Sigmoid colon (tissue), 7 donors: ENCODE results near the gene SZT2. TPM values are rescaled to one million over a fixed set of nuclear protein-coding genes. Genes with fewer than 3 reads are reported as not detected.

Experiments used
- DNase-seq: peaks from one replicate; pipeline ENCODE4 v3.0.0-alpha.2; 2019
- H3K27ac ChIP-seq, 4 donors: fragments of 200-600 bp; sonication (generic); one replicate each; pipeline ENCODE4 v1.5.1; 2016 to 2019; ENCODE audit warnings: mild to moderate bottlenecking in 1 of 4
- H3K27me3 ChIP-seq, 3 donors: fragments of 200-600 bp; sonication (generic); one replicate each; pipeline ENCODE4 v1.5.1; 2019; ENCODE audit warnings: mild to moderate bottlenecking in 1 of 3
- H3K36me3 ChIP-seq, 4 donors: fragments of 200-600 bp; sonication (generic); one replicate each; pipeline ENCODE4 v1.5.1; 2016 to 2019
- H3K4me1 ChIP-seq, 4 donors: fragments of 200-600 bp; sonication (generic); one replicate each; pipeline ENCODE4 v1.5.1; 2017 to 2019
- H3K4me3 ChIP-seq, 4 donors: fragments of 200-600 bp; sonication (generic); one replicate each; pipeline ENCODE4 v1.5.1; 2017 to 2019; ENCODE audit warnings: mild to moderate bottlenecking in 2 of 4, moderate library complexity in 1 of 4
- H3K9me3 ChIP-seq, 4 donors: fragments of 200-600 bp in 3 of 4; sonication (generic) in 3 of 4; one replicate each; pipeline versions ENCODE4 v1.5.1 to v1.6.1; 2013 to 2019
- EP300 ChIP-seq, 4 donors: sonication (generic); formaldehyde crosslinking; IDR thresholded peaks; one replicate each; pipeline ENCODE4 v1.6.1; 2017; ENCODE audit warnings: antibody characterized with exemption in 4 of 4
- POLR2A ChIP-seq, 2 donors: fragments of 450-650 bp; IDR thresholded peaks; one replicate each; pipeline ENCODE4 v1.6.1; 2016; ENCODE audit warnings: antibody characterized with exemption in 2 of 2, mild to moderate bottlenecking in 2 of 2, moderate library complexity in 2 of 2
- POLR2AphosphoS5 ChIP-seq, 4 donors: sonication (generic); formaldehyde crosslinking; IDR thresholded peaks; one replicate each; pipeline ENCODE4 v1.6.1; 2017; ENCODE audit warnings: antibody characterized with exemption in 4 of 4
- WGBS, 2 donors: extraction: QIAGEN DNeasy Blood & Tissue Kit; methylation state at CpG; one replicate each; pipeline ENCODE4 v1.1.7; 2013; 5-methylcytosine and 5-hydroxymethylcytosine counted together
- intact Hi-C: fragments of 100-400 bp; cut with DNase I; formaldehyde crosslinking; loops from one replicate; pipeline ENCODE4 v1.15.1; 2023
- polyA plus RNA-seq, 3 donors: library from polyadenylated mRNA; stranded (reverse); fragments of 200-250 nt; gene quantifications; one replicate each; pipeline ENCODE4 v1.2.3, GENCODE V29; 2013
- total RNA-seq, 4 donors: library from RNA; depleted of rRNA; stranded (reverse); fragments of >200 nt; gene quantifications; one replicate each; pipeline ENCODE4 v1.1.0, GENCODE V29; 2016
- TF ChIP-seq, protein P1 (sequence below), 4 experiments: fragments of 450-650 bp in 3 of 4; fragments of 200-600 bp in 1 of 4; IDR thresholded peaks; one replicate each; pipeline ENCODE4 v1.5.1; 2016 to 2019; ENCODE audit warnings: antibody characterized with exemption in 4 of 4, mild to moderate bottlenecking in 3 of 4, moderate library complexity in 2 of 4
- donor health status: healthy with polysubstance abuse.
- donor health status: Bipolar disorder and iron deficiency.
- donor health status: healthy.

The SZT2 gene
- total and polyA plus RNA-seq, 7 donors, result 4.6 to 47.4 (median 19.3) TPM

DNA sequence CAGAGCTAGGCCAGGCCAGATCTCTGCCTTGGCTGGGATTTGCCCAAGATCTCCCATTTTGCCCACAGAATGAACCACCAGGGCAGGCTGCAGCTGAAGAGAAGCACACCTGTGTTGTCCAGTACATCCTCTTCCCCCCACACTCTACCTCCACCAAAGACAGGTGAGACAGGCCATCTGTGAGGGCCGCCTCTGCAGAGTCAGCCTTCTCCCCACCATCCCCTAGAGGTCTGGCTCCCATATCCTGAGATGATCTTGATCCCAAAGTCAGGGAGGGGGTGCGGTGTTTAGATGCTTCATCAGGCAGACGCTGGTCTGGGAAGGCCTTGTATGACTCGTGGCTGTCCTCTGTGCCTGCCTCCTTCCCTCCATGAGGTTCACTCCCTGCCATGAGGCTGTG is 35.3 kb downstream of the SZT2 start:
- no peak for DNase-seq
- TF ChIP-seq POLR2A (IDR thresholded peaks at IDR 0.05) (no peak), POLR2AphosphoS5 (IDR thresholded peaks at IDR 0.05) (no peak), EP300 (IDR thresholded peaks at IDR 0.05) (no peak)
- TF ChIP-seq, protein P1, sequence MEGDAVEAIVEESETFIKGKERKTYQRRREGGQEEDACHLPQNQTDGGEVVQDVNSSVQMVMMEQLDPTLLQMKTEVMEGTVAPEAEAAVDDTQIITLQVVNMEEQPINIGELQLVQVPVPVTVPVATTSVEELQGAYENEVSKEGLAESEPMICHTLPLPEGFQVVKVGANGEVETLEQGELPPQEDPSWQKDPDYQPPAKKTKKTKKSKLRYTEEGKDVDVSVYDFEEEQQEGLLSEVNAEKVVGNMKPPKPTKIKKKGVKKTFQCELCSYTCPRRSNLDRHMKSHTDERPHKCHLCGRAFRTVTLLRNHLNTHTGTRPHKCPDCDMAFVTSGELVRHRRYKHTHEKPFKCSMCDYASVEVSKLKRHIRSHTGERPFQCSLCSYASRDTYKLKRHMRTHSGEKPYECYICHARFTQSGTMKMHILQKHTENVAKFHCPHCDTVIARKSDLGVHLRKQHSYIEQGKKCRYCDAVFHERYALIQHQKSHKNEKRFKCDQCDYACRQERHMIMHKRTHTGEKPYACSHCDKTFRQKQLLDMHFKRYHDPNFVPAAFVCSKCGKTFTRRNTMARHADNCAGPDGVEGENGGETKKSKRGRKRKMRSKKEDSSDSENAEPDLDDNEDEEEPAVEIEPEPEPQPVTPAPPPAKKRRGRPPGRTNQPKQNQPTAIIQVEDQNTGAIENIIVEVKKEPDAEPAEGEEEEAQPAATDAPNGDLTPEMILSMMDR (IDR thresholded peaks at IDR 0.05), result no peak
- 92 to 94% methylated on average over 4 of the region's 4 CpGs for WGBS, 2 donors
- Histone ChIP-seq H3K4me1 (no peaks in the 10 kb centered on the region), H3K27me3 (no peaks in the 10 kb centered on the region), H3K36me3 (peaks cover 68 to 98% (median 90%) of the 10 kb centered on the region in 4 donors), H3K27ac (no peak overlapping the region), H3K9me3 (no peaks in the 10 kb centered on the region), H3K4me3 (no peak overlapping the region)
- intact Hi-C loops, result no loop called here

DNA sequence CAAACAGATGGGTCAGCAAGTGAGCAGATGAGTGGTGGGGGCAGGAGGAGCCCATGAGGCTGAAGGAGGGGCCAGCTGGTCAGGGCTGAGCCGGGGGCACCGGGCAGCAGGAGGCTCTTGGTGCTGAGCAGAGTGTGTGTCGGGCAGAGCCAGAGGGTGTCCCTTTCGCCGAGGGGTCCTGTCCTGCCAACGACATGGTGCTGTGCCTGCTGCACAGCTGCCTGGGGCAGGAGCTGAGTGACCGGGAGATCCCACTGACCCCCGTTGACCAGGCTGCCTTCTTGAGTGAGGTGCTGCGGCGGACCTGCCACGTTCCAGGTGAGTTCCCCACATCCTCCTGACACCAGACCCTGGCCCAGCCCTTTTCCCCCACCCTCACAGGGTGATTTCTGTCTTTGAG is 36.5 kb downstream of the SZT2 start:
- Histone ChIP-seq H3K4me1 (no peaks in the 10 kb centered on the region), H3K9me3 (no peaks in the 10 kb centered on the region), H3K4me3 (no peak overlapping the region), H3K36me3 (peaks cover 68 to 98% (median 90%) of the 10 kb centered on the region in 4 donors), H3K27ac (no peak overlapping the region), H3K27me3 (no peaks in the 10 kb centered on the region)
- intact Hi-C loops, result no loop called here
- DNase-seq, result no peak
- 91 to 92% methylated on average over 11 of the region's 11 CpGs for WGBS, 2 donors
- TF ChIP-seq EP300 (IDR thresholded peaks at IDR 0.05) (no peak), POLR2AphosphoS5 (IDR thresholded peaks at IDR 0.05) (no peak), POLR2A (IDR thresholded peaks at IDR 0.05) (no peak)
- TF ChIP-seq, protein P1 (IDR thresholded peaks at IDR 0.05), result no peak

DNA sequence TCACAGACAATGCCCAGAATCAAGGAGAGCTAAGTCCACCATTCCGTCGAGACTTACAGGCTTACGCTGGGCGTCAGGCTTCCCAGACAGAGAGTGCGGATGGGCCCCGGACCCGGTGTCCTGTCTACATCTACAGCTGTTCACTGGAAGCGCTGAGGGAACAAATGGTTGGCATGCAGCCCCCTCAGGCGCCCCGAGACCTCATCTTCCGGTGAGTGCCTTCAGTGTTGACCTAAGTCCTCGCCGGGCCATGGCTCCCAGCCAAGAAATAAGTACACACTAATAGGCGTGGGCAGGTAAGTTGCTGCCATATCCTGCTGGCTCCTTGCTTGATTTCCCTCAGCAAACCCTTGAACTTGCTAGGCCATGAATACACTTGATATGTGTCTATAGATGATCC is 37.8 kb downstream of the SZT2 start:
- Histone ChIP-seq H3K27me3 (no peaks in the 10 kb centered on the region), H3K4me1 (no peaks in the 10 kb centered on the region), H3K36me3 (peaks cover 68 to 98% (median 91%) of the 10 kb centered on the region in 4 donors), H3K27ac (no peak overlapping the region), H3K4me3 (no peak overlapping the region), H3K9me3 (no peaks in the 10 kb centered on the region)
- DNase-seq, result peak; percentile 64
- 67 to 87% methylated on average over 14 of the region's 14 CpGs for WGBS, 2 donors
- TF ChIP-seq EP300 (IDR thresholded peaks at IDR 0.05), result no peak
- TF ChIP-seq, protein P1 (IDR thresholded peaks at IDR 0.05), result no peak
- no peak for TF ChIP-seq POLR2A (IDR thresholded peaks at IDR 0.05)
- TF ChIP-seq POLR2AphosphoS5 (IDR thresholded peaks at IDR 0.05), result no peak
- intact Hi-C loops, result no loop called here

DNA sequence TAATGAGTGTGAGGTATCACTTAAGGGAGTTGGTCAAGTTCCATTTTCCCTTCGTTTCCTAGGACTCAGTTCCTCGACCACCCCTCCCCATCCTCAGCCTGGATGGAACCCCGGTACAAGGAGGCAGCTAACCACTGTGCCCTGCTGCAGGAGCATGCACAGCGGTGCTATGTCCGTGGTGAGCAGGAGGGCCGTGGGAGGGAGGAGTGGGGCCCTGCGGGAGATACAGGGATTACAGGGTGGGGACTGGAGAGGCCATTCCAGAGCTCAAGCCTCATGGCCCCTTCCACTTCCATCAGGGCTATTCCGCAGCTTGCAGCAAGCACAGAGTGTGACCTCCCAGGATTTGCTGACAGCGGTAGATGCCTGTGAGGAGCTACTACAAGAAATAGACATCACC is 38.2 kb downstream of the SZT2 start:
- no peak for TF ChIP-seq POLR2A (IDR thresholded peaks at IDR 0.05)
- H3K4me1 ChIP-seq, result no peaks in the 10 kb centered on the region
- intact Hi-C loops, result no loop called here
- peaks cover 70 to 99% (median 91%) of the 10 kb centered on the region in 4 donors for H3K36me3 ChIP-seq
- no peaks in the 10 kb centered on the region for H3K27me3 ChIP-seq
- no peak overlapping the region for H3K27ac ChIP-seq
- H3K4me3 ChIP-seq, result no peak overlapping the region
- WGBS, 2 donors, result 92 to 94% methylated on average over 9 of the region's 9 CpGs
- DNase-seq, result peak; percentile 29
- H3K9me3 ChIP-seq, result no peaks in the 10 kb centered on the region

DNA sequence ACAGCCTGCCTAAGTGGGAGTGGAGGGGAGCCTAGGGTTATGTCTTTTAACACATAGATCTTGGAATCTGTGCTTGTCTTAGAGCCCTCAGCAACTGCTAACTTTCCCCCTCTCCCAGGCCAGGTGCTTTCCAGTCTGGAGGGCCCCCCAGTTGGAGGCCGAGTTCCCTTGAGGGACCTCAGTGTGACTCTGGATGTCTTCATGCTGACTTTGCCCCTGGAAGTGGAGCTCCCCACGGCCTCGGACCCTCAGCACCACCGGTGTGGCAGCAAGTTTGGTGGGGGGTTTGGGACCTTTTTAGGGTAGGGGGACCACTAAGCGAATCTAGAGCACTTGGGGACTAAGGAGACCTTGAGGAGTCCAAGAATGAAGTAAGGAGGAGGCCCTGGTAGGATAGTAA is 41.1 kb downstream of the SZT2 start:
- no peak overlapping the region for H3K4me3 ChIP-seq
- intact Hi-C loops, result no loop called here
- no peak overlapping the region for H3K27ac ChIP-seq
- peaks cover 58 to 94% (median 82%) of the 10 kb centered on the region in 4 donors for H3K36me3 ChIP-seq
- no peaks in the 10 kb centered on the region for H3K9me3 ChIP-seq
- no peaks in the 10 kb centered on the region for H3K27me3 ChIP-seq
- 95 to 96% methylated on average over 5 of the region's 5 CpGs for WGBS, 2 donors
- H3K4me1 ChIP-seq, result peaks cover 0 to 13% (median 8%) of the 10 kb centered on the region in 4 donors
- TF ChIP-seq POLR2A (IDR thresholded peaks at IDR 0.05), result no peak
- TF ChIP-seq POLR2AphosphoS5 (IDR thresholded peaks at IDR 0.05), result no peak
- no peak for TF ChIP-seq EP300 (IDR thresholded peaks at IDR 0.05)
- TF ChIP-seq, protein P1 (IDR thresholded peaks at IDR 0.05), result no peak
- no peak for DNase-seq
